Amniotic epithelial cell (primary cell): Measurements from ENCODE around the gene SYDE2.
"Not testable (repeated sequence)": the region's sequence is repeated elsewhere in the genome, so short reads cannot be mapped to it uniquely, and the experiment has no call there.

Experiments
- DNase-seq: peaks from one replicate; pipeline ENCODE4 v3.0.0-alpha.2; 2010; ENCODE audit warnings: low read depth

SYDE2 gene

DNA sequence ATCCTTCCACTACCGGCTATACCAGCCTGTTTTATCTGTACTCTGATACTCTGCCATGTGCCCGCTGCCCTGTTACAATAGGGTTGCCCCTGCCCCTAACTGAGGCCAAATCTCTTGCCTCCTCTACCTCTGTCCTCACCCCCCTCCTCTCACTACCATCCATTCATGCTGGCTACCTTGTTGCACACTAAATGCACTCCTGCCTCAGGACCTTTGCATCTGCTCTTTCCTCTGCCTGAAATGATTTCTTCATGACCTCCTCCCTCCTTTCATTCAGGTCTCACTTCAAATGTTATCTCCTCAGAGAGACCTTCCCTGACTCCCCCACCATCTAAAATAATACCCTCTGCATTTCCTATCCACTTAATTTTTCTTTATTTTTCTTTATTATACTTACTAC, 7.7 kb upstream of the SYDE2 start:
- DNase-seq, result no peak

DNA sequence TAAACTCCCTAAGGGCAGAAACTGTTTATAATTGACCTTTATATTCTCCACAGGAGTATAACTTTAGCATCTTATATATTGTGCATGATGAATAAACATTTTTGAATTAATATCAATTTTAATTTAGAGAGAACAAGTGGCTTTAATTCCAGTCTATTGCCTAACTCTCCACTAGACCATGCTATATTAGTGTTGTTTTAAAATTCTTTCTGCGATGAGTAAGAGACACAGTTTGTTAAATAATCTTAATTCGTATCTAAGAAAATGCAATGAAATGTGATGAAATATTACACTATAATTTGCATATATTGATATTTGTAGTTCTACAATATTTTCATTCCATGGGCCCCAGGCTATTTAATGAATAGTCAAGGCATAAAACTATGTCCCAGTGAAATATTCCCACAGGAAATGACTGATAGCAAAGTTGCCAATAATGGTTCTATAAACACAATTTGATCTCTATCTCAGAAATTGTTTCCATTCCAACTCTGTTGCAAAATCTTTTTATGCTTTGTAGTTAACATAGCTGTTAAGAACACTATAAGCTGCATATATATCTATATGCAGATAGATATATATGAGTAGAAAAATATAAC, 2.9 kb upstream of the SYDE2 start:
- DNase-seq, result no peak

DNA sequence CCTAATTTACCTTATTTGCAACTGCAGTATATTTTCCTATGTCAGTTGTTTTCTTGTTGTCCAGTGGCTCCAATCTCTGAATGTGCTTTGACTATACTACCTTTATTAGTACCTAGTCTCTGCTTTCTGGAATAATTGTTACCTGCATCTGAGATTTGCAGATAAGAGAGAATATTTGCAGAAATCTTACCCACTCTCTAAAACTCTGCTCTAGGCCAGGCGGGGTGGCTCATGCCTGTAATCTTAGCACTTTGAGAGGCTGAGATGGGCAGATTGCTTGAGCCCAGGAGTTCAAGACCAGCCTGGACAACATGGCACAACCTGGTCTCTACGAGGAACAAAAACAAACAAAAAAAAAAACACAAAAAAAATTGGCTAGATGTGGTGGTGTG, 2.0 kb upstream of the SYDE2 start:
- DNase-seq, result no peak

DNA sequence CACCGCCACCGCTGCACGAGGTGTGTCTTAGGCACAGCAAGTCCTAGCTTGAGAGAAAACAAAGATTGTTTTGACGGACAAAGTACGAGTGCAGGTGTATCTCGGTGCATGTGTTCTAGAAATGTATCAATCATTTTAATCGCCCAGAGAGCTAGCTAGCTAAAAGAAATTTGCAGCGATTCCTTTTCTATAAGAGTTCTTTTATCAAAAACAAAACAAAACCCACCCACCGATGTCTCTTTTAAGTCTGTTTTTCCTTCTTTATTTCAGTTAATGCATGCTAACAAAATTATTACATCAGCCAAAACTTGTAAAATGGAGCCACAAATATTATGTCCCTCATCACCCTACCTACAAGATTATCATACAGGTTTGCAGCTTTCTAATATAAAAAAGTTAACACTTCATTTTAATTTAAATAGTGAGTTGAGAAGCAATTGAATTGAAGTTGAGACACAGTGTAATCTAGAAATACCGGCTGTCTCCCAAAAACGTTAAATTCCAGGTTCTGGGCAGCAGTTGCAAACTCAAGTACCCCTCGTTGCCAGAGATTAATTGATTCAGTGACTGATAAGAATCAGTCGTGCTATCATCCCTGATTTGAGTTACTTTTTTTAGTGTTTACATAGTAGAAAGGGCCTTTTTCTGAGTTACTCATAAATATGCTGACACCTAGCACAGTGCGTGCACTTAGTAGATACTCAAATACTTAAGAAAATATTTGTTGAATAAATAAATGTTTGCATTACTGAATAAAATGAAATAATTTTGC, 1.5 kb upstream of the SYDE2 start:
- DNase-seq, result no peak

DNA sequence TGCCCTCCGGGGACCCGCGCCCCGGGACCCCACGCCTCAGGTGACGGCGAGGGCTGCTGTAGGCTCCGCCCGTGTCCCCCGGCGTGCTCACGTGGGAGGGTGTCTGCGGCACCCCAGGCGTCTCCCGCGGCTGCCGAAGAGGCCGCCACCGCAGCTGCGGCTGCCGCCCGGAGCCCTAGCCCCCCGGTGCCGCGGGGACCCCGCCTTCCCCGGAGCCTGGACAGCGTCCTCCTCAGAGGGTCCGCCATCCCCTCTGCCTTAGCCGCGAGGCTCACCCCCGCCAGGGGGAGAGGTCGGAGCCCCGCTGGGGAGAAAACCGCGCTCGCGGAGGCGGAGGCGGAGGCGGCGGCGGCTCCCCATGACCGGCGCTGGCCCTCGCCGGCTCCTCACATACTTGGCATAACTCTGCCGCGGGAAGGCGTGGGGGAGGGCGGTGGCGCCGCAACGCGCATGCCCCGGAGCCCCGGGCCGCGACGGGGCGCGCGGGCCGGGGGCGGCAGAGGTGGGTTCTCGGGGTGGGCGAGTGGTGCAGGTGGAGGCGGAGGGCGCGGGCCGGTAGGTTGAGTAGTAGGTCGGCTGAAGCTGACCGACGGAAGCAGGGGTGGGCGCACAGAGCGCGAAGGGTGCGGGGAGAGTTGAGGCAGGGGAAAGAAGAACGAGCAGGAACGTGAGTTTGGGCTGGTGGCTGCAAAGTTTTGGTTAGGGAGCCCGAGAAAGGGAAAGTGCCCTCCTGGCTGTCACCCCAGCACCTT, 700 bp upstream of the SYDE2 start:
- peak; percentile 61 for DNase-seq

DNA sequence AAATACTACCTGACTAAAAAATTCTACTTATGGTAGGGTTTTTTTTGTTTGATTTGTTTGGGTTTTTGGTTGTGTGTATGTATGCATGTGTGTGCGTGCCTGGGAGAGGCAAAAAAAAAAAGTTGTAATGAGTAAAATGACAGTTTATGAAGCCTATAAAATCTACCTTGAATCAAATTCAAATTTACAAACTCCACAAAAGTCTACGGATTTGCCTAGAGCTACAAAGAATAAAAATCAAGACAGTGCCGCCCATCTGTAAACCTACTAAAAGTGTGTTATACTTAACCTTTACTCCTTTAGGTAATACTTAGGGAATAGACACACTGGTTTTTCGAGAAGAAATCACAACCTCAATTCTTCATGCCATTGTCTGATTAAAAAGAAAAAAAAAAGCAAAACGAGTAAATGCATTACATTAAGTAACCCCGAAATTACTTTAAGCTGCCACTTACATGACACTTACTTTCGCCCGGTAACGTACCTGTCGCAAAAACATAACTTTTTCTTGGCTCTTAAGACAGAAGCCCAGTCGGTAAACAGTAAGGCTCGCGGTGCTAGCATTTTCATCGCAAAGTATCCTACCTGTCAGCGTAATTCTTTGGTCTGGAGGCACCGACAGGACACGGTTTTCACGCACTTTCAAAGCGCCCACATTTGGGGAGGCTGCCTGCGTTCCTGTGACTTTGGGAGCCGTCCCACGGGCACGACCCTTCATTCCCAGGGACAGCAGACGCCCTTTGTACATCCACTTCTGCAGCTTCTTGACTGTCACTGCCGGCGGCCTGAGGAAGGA, 951 bp downstream of the SYDE2 start:
- no peak for DNase-seq

DNA sequence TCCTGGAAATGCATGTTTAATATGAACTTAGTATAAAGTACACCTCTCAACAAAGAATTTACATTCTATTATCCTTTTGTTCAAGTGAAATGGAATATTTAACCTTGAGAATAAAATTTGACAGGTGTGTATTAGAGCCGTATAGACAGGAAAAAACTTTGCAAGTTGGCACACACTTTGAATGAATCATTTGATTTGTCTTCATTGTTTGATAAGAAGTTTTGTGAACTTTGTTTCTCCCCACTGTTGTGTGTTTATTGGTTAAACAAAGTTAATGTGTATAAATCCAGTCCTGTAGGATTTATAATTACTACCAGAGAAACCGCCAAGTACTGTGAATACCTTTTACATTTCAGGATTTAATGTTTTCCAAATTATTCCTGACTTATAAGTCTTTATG, 2.0 kb downstream of the SYDE2 start:
- no peak for DNase-seq

DNA sequence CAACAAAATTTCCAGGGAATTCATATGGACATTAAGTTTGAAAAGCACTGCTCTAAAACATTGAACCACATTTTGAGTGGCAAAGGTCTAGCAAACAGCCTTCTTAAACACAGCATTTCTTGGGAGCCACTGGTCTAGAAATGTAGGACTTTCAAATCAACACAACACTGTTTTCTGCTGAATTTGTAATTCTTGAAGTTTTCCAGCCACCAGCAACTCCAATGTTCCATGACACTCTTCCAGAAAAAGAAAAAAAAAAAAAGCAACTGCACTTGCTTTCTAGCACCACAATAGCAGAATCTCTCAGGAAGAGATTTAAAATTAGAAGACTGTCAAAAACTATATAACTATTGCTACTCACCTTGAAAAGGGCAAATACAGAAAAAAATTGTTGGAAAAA, 4.5 kb downstream of the SYDE2 start:
- no peak for DNase-seq

DNA sequence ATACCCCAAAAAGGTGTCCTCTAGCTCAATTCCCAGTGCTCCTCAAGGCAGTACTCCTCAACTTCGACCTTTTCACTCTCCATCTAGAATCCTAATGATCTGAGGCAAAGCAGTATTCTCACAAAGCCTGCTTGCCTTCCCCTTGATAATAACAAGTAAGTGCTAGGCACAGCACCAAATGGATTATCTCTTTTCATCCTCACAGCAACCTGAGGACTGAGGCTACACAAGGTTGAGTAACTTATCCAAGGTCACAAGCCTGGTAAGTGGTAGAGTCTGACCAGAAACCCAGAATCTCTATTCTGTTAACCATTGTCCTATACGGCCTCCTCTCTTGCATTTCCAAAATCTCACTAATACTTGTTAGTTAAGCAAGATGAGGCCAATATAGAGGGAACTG, 5.1 kb downstream of the SYDE2 start:
- DNase-seq, result no peak

DNA sequence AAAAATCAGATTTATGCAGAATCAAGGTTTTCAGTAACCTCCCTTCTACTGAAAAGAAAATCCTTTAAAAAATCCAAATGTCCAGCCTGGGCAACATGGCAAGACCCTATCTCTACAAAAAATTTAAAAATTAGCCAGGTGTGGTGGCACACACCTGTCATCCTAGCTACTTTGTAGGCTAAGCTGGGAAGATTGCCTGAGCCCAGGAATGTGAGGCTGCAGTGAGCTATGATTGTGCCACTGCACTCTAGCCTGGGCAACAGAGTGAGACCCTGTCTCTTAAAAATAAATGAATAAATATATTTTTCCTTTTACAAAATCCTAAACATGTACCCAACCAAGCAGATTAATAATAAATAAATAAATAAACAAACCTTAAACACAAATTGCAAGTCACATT, 8.7 kb downstream of the SYDE2 start:
- not testable (repeated sequence) for DNase-seq

DNA sequence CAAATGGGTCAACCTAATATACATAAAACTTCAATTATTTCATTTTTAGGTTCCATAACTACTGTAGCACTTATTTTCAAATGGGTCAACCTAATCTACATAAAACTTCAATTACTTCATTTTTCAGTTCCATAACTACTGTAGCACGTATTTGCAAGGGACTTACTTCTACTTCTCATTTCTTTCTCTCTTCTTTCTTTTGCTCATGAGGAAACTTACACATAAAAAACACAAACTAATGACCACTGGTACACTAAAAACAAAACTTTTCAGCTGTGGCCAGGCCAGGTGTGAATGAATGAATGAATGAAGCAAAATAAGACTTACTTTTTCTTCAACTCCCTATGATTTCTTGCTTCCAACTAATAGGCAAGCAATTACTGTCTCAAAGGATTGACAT, 11.7 kb downstream of the SYDE2 start:
- no peak for DNase-seq

DNA sequence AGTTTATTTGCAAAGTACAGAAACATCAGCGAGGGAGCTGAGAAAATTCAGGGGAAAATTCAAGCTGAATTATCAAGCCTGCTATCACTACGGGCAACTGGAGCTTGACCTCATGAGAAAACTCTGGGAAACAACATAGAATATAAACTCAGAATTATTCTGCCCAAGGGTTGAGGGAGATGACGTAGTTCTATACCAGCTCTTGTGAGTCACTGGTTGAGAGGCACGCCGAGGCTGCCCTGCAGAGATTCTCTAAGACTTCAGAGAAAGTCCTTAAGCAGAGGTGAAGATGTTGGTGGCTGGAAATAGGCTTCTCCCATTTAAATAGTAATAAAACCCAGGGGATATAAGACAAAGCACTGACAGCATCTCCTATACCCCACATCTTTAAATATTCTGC, 12.3 kb downstream of the SYDE2 start:
- DNase-seq, result peak; percentile 74

DNA sequence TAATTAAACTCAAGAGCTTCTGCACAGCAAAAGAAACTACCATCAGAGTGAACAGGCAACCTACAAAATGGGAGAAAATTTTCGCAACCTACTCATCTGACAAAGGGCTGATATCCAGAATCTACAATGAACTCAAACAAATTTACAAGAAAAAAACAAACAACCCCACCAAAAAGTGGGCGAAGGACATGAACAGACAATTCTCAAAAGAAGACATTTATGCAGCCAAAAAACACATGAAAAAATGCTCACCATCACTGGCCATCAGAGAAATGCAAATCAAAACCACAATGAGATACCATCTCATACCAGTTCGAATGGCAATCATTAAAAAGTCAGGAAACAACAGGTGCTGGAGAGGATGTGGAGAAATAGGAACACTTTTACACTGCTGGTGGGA, 13.8 kb downstream of the SYDE2 start:
- DNase-seq, result not testable (repeated sequence)

DNA sequence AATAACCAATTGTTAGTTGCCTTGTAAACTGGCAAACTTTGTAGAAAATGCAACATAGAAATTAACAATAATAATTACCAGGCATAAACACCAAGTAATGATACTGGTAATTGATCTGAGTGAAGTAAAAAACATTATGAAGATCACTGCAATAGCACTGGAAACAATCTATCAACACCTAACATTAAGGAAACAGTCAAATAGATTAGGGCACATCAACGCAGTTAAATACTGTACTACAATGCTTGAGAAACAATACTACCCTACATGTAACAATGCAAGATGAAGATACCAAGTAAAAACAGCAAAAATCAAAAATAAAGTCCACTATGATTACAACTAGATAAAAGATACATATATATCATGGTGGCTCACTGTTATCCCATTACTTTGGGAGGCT, 16.6 kb downstream of the SYDE2 start:
- no peak for DNase-seq

DNA sequence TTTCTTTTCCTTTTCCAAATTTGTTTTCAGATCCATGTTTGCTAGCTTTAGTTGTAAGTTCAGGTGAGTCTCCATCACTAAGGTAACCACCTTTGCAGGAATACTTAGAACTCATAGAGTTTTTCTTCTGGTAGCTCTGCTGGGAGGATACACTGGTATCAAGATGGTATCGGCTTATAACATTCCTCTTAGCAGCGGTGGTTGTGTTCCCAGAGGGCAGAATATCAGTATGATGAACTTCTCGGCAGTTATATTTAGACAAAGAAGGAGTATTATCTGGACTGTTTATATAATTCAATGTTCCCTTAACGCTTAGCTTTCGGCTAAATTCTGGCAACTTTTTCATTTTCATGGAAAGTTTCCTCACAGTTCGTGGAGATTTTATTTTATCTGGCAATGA, 18.1 kb downstream of the SYDE2 start:
- DNase-seq, result peak; percentile 45

DNA sequence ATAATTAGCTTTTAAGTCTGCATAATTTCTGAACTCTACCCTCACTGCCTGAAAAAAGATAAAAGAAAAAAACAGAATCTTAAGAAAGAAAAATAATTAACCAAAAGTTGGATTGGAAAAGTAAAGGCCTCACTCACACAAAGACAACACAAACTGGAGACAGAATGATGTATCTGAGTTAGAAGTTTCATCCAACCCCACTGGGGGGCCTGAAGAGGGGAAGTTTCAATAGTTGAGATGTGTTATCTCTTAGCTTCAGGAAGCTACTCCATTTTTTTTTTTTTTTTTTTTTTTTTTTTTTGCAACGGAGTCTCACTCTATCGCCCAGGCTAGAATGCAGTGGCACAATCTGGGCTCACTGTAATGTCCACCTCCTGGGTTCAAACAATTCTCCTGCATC, 19.9 kb downstream of the SYDE2 start:
- no peak for DNase-seq

DNA sequence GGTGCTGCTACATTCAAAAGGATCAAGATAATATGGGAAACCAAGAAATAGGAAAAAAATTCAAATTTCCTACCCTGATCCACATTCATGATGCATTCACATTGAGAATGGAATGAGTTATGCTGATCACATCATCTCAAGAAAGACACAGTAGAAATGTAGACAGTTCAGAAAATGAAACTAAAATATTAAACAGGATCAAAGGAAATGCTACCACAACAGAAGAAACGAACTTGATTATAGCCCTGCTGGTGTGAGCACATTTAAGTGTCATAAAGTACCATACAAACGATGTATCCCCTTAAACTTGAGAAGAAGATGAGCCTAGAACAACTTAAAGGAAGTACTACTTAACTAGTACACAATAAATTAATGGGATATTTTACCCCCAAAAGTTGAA, 21.3 kb downstream of the SYDE2 start:
- DNase-seq, result no peak

DNA sequence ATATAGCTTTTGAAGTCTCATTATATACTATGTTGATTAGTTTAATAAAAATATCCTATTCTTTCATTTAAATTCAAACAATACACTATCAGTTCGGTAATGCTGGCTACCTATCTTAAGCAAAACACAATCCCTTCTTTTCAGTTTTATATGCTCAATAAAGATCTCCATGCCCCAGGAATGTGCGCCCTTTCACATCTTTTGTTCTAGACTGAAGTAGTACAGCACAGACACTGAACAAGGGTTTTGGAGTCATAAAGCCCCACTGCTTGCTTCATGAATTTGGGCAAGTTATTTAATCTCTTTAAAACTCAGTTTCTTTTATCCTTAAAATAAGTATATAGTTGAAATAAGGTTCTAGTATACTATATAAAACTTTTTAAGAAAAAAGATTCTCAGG, 22.4 kb downstream of the SYDE2 start:
- DNase-seq, result no peak

DNA sequence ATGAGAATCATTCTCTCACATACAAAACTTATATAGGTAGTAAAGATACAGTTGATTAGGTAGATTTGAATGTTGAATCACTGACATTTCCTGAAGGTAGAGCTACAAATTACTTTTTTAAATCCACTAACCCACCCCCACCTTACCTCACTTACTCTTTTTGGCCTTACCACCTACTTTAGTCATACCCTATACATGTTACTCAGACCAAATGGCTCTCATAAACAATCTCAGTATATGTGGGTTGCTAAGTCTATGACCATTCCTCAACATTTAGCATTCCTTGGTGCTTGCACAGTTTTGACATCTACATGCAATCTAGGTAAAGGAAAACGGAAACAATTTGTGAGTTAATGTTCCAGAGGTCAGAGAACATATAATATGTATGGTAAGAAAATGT, 26.3 kb downstream of the SYDE2 start:
- DNase-seq, result no peak

DNA sequence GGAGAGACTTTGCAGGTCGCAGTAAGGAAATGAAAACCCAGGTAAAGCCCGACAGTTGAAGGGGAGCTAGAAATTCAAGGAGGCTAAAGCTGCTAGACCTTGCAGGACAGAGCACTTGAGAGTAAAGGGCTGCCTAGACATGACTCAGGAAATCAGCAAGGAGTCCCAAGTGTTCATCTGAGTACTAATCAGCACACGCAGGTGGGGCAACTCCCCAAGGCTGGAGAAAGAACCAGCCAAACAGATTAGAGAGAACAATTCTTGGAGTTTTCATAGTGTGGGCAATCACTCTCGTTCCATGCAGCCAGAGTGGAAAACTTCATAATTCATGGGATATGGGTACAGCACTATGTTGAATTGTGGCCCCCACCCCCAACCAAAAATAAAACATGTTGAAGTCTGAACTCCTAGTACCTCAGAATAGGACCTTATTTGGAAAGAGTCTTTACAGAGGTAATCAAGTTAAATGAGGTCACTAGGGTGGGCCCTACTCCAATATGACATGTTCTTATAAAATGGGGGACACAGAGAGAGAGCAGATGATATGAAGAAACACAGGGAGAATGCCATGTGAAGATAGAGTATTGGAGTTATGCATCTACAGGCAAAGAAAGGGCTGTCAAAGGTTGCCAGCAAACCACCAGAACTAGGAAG, 28.0 kb downstream of the SYDE2 start:
- no peak for DNase-seq

DNA sequence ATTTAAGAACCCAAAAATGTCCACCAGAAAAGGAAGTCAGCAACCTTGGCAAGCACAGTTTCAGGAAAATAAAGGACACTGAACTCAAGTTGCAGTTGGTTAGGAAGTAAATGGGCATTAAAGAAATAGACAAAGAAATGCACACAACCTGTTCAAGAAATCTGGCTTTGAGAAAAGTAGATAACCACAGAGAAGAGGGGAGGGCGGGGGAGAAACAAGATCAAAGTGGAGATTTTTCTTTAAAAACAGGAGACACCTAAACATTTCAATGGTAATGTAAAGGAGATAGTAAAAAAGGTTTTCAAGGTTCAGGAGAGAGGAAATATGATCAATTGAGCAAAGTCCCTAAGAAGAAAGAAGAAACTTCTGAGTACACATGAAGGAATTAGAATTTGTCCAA, 29.1 kb downstream of the SYDE2 start:
- DNase-seq, result no peak

DNA sequence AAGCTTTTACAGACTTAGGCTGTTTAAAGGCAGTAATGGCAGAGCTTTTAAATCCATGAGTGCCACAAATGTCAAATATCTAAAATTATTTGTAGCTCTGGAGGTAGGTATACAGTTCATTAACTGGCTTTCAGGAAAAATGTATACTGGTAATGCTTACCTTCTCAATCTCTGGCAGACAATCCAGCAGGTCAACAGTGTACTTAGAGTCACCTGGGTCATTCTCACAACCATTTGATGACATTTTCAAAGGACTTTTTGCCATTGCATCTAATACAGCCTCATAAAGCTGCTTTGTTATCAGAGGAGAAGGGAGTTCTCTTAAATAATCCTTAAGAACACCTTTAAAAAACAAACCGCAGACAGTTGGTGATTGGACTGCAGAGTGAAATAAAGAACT, 31.9 kb downstream of the SYDE2 start:
- DNase-seq, result no peak
